Inflammatory macrophage treated with lipopolysaccharide for 1 hour (primary cell): ENCODE results near the gene KNL1.
"Not testable (repeated sequence)": the region's sequence is repeated elsewhere in the genome, so short reads cannot be mapped to it uniquely, and the experiment has no call there.

Source experiments
- DNase-seq, 2 donors: peaks; one replicate each; pipeline ENCODE4 v3.0.0-alpha.2; 2020 to 2022

The KNL1 gene, protein sequence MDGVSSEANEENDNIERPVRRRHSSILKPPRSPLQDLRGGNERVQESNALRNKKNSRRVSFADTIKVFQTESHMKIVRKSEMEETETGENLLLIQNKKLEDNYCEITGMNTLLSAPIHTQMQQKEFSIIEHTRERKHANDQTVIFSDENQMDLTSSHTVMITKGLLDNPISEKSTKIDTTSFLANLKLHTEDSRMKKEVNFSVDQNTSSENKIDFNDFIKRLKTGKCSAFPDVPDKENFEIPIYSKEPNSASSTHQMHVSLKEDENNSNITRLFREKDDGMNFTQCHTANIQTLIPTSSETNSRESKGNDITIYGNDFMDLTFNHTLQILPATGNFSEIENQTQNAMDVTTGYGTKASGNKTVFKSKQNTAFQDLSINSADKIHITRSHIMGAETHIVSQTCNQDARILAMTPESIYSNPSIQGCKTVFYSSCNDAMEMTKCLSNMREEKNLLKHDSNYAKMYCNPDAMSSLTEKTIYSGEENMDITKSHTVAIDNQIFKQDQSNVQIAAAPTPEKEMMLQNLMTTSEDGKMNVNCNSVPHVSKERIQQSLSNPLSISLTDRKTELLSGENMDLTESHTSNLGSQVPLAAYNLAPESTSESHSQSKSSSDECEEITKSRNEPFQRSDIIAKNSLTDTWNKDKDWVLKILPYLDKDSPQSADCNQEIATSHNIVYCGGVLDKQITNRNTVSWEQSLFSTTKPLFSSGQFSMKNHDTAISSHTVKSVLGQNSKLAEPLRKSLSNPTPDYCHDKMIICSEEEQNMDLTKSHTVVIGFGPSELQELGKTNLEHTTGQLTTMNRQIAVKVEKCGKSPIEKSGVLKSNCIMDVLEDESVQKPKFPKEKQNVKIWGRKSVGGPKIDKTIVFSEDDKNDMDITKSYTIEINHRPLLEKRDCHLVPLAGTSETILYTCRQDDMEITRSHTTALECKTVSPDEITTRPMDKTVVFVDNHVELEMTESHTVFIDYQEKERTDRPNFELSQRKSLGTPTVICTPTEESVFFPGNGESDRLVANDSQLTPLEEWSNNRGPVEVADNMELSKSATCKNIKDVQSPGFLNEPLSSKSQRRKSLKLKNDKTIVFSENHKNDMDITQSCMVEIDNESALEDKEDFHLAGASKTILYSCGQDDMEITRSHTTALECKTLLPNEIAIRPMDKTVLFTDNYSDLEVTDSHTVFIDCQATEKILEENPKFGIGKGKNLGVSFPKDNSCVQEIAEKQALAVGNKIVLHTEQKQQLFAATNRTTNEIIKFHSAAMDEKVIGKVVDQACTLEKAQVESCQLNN (N-terminal part only)

DNA sequence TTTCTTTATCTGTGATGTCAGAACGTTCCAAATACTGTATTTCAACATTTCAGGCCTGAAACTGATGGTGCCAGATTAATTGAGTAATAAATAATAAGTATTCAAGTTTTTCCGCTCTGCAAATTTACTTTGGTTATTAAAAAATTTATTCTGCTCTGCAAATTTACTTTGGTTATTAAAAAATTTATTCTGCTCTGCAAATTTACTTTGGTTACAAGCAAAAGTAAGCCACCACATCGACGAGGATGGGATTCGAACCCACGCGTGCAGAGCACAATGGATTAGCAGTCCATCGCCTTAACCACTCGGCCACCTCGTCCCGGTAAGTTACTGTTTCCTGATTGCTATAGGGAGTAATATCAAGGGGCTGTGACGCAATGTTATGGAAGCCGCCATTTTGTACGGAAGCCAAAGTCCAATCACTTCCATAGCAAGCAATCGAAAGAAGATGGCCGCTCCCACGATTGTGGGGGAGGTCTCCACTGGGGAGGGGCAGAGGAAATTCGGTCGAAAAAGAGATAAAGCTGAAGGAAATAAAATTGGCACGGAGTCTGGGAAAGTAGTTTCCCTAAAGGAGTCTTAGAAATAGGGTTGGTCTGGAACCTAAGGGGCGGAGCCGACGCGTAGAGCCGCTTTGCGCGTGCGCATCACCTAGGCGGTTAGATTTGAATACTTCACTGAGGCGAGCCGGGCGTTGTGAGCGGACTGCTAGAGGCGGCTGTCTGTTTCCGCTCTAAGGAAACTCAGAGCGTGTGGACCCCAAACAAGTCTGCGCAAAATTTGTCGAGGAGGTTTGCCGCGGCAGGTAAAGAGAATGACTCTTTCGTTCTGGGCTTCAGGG, at the start of gene KNL1:
Gene KNL1 (plus strand): TSS at position 662 of the 841 bp plus-strand sequence. CDS start 8,683 bp downstream, outside the sequence.
- peak; percentile 90 to 99 for DNase-seq

DNA sequence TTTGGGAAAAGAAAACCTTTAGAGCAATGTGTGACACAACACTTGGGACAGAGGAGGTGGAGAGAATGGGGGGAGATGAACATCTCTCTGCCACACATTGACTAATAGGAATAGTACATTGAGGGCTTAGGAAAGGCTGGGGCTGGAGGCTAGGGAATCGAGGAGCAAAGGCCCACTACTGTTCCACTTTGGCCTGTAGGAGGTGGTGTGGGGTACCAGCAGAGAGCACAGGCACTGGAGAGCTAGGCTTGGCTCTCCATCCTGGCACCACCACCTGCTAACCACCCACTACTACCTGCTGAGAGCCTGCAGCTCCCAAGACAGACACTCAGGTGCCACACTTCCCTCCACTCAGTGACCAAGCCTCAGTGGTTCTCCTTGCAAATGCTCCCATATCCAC, 48.6 kb upstream of the KNL1 start:
- DNase-seq: no peak

DNA sequence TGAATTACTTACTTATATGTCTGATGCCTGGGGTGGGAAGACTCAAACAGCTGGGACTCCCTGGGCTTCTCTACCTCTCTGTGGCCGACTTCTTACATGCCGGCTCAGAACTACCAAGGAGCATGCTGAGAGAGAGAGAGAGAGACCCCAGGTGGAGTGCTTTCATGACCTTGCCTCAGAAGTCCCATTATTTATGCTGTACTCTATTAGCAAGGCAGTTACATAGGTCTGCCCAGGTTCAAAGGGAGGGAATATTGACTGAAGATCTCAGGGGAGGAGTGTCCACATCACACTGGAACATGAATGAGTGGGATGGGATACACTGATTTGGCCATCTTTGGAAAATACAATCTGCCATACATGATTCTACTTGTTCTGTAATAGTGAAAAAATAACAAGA, 45.4 kb upstream of the KNL1 start:
- DNase-seq: no peak

DNA sequence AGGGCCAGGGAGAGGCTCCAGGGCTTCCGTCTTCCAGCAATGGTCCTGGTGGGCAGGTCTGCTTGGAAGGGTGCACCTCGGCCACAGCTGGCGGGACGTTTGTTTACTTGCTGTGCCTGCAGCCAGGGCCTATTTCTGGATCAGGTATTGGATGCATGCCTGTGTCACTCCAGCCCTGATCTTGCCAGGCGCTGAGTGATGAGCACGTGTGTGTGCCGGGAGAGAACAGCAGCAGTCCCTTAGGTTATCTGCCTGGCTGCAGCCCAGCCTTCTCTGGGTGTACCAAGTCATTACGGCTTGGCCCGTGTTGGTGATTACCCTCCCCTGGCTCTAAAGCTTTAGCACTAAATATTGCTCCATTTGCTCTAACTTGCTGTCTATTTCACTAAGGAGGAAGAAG, 44.2 kb upstream of the KNL1 start:
- DNase-seq: no peak

DNA sequence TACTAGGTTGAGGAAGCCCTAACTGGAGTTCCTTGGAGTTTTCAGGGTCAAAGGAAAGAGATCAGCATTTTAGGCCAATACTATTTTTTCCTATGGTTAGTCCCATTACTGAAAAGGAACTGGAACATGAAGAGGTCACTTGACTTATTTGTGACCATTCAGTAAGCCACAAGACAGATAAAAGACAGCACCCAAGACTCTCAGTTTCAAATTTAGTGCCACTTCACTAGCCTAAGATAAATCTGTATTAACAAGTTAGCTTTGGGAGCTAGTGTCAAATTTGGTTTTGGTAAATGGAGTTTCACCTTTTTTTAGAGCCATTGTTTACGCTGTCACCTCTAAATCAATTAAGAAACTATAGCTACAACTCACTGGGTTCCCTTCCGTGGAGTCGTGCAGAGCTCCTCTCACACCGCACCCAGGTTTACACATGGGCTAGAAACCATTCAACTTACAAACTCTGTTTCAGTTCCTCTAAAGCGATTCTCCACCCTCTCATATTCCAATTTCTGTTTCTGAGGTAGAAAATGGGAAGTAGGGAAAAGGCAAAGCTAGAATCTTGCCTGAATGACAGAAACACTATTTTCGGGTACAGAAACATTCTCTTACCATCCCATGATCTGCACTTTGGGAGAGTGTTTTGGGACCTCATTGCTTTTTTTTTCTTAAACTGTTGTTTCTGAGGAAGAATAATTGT, 43.6 kb upstream of the KNL1 start:
- peak; percentile 72 to 82 for DNase-seq

DNA sequence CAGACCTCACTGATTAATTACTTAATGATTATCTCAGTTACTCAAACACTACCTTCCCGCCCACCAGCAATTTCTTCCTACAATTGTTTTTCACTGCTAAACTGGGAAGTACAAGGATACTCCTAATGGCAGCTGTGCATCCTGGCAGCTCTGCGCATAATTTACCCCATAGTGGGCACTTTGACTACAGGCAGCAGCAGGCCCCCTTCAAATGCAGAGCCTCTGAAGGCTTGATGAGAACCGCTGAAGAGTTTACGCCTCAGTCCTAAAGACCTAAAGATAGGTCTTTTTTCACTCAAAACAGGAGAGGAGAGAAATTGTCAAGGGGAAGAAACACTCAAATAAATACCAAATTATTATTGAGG, 39.9 kb upstream of the KNL1 start:
- DNase-seq: no peak

DNA sequence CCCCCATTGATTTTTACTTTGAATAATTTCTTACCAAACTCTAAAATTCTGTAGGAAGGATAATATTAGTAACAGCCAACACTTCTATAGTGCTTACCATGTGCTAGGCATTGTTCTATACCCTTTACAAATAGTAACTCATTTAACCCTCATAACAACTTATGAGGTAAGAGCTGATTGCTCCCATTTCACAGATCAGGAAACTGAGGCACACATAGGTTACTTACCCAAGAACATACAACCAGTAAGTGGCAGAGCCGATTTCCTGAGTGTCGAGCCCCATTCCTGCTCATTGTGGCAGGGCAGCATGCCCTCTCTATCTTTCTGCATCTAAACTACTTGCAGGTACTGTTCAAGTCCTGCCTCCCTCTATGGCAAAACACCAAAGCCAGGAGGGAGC, 38.2 kb upstream of the KNL1 start:
- DNase-seq: no peak

DNA sequence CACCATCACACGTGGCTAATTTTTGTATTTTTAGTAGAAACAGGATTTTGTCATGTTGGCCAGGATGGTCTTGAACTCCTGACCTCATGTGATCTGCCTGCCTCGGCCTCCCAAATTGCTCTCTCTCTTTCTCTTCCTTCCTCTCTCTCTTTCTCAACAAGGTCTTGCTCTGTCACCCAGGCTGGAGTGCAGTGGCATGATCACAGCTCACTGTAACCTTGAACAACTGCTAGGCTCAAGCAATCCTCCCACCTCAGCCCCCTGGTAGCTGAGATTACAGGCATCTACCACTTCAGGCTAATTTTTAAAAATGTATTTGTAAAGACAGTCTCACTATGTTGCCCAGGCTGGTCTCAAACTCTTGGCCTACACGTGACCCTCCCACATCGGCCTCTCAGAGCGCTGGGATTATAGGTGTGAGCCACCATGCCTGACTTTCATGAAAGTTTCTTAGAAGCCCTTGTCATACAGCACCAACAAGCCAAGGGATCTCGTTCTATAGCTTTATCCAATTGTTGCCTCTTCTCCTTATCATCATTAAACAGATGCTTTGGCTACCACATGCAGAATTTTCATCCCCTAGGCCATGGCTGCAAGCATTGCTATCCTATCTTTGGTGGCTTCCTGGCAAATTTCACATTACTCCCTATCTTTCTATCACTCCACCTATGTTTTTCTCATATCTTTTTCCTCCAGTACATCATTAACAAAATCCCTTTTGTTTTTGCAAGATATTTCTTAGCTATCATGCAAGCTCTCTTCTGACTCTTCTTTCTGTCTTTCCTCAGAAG, 34.9 kb upstream of the KNL1 start:
- DNase-seq: no peak

DNA sequence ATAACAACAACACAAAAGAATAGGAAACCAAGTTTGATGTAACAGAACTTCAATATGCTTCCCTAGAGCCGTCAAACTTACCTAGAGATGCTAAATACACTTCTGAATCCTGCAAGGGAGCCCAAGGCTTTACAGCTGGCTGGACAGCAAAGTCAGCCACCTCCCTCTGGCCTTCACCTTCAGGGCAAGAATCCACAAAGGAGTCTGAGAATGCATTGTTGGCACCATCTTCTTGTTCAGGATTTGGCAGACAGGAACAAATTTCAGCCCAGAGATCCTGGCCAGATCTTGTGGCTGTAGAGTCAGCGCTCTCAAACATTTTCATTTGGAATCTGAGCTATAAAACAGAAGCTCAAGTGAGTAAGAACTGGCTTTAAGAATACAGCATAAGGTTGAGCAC, 31.4 kb upstream of the KNL1 start:
- DNase-seq: no peak

DNA sequence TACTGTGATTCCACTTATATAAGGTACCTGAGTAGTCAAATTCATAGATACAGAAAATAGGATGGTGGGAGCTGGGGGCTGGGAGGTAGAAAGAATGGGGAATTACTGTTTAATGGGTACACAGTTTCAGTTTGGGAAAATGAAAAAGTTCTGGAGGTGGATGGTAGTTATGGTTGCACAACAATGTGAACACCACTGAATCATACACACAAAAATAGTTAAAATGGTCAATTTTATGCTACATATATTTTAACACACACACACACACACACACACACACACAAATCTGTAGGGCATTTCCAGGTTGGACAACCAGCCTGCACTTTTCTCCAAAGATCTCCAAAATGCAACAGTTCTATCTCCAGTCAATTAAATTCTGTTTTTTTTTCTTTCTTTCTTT, 30.6 kb upstream of the KNL1 start:
- peak; percentile 49 to 60 for DNase-seq

DNA sequence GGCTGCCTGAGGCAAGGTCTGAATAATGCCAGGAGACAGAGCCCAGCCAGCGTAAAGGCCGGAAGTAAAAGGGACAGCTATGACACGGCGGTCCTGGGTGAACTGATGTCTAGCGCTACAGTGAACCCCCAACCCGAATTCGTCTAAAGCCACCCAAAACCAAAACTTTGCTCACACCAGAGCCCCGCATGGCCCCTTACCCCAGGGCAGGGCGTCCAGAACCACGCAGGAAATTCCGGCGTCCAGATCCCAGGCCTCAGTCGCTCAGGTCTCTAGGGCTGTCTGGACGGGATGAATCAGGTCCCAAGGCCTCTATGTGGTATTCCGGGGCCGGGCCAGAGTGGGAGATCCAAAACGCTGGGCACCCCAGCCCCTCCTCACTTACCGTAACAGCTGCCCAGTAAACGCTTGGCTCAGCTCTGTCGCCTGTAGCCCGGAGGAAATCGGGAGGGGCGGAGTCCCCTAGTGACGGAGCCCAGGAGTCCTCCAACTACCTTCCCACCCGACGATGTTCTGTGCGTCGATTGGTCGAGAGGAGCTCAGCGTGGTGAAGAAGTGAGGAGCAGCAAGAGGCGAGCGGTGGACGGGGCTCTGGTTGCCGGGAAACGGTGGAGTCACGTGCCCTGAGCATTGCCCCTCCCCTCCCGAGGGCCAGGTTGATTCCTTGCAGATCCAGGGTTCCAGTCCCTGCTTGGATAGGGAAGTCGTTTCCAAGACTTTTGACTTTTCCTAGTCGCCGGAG, 29.3 kb upstream of the KNL1 start, which contains the start of gene CCDC32:
Gene CCDC32 (minus strand): TSS at position 452 of the 742 bp plus-strand sequence. CDS start 2,027 bp downstream, outside the sequence.
- DNase-seq: peak; percentile 97 to 99

DNA sequence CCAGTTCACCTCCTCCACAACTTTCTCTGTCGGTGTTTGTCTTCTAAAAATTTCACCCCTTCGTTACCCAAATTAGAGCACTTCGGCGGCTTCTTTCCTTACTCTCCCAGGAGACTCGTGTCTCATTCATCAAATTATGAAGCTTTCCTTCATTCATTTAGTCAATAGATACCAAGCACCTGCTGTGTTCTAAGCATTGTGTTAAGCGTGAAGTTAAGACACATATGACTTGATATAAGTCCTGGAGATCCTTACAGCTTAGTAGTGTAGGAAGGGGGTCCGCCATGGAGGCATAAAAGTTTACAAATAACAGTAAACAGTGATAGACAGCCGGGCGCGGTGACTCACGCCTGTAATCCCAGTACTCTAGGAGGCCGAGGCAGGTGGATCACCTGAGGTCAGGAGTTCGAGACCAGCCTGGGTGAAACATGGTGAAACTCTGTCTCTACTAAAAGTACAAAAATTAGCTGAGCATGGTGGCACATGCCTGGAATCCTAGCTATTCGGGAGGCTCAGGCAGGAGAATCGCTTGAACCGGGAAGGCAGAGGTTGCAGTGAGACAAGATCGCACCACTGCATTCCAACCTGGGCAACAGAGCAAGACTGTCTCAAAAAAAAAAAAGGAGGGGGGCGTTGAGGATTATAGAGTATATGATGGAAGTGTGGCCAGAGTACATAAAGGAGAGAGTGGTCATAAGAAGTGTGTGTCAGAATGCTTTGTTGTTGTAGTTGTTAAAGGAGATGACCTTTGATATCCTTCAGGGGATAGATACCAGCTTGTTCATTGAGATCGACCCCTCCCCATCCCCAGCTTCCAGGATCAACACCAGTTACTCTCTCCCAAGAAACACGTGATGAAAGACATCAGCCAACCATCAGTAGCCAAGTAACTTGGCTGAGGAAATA, 28.5 kb upstream of the KNL1 start:
- no peak for DNase-seq

DNA sequence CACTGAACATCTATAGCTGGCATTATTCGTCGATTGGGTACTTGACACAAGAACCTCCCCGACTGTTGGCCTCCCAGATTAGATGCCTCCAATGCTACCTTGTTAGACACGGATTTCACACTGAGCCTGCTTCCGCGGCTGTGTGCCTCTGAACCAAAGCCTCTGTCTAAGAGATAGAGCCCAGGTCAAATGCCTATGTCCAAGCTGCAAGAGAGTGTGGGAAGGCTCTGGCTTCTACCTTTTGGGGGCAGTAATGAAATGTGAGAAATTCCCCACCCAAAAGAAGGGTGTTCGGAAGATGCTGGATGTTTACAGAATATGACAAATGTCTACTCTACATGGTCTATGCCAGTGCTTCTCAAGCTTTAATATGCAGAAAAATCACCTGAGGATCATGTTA, 26.9 kb upstream of the KNL1 start:
- DNase-seq: peak in 1 of 2 donors; percentile 34

DNA sequence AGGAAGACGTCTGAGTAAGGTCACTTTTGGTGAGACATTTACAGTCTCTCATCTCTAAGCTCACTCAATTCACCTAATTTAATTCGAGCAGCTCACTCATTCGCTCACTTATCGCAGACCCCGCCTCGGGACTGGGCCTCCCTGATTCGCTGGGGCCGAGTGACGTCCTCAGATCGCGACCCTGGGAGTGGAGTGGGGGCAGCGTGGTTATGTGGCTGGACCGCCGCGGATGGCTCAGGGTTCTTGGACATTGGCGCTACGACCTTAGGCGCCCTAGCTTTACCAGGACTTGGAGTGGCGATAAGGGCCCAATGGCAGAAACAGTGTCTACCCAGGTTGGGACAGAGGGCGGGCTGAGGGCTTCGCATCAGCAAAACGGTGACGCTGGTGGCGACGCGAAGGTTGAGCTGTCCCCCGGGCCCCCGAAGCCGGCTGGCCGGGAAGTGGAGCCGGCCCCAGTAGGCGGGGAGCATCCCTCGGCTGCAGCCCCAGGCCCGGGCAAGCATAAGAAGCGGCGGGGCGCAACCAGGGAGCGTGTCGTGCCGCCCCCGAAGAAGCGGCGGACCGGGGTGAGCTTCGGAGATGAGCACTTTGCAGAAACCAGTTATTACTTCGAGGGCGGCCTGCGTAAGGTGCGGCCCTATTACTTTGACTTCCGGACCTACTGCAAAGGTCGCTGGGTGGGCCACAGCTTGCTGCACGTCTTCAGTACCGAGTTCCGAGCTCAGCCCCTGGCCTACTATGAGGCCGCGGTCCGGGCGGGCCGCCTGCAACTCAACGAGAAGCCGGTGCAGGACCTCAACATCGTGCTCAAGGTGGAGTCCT, 24.7 kb upstream of the KNL1 start, which contains the start of gene RPUSD2:
Gene RPUSD2 (plus strand): TSS at position 171 of the 825 bp plus-strand sequence. CDS start 39 bp downstream, at position 210.
- peak; percentile 86 to 95 for DNase-seq

DNA sequence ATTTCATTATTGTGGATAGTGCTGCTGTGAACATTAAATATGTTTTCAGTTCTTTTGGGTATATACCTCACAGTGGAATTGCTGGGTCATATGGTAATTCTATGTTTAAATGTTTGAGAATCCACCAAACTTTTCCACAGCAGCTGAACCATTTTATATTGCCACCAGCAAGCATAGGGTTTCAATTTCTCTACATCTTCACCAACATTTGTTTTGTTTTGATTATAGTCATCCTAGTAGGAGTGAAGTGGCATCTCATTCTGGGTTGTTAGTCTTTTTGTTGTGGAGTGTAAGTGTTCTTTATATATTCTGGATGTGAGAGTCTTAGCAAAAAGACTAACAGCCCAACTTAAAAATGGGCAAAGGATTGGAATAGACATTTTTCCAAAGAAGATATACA, 18.9 kb upstream of the KNL1 start:
- DNase-seq: no peak

DNA sequence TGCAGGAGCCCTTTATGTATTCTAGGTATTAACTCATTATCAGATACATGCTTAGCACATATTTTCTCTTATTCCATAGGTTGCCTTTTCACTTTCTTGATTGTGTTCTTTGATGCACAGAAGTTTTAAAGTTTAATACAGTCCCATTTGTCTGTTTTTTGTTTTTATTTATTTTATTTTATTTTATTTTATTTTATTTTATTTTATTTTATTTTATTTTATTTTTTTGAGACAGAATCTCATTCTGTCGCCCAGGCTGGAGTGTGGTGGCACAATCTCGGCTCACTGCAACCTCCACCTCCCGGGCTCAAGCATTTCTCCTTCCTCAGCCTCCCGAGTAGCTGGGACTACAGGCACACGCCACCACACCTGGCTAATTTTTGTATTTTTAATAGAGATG, 17.1 kb upstream of the KNL1 start:
- DNase-seq: not testable (repeated sequence)

DNA sequence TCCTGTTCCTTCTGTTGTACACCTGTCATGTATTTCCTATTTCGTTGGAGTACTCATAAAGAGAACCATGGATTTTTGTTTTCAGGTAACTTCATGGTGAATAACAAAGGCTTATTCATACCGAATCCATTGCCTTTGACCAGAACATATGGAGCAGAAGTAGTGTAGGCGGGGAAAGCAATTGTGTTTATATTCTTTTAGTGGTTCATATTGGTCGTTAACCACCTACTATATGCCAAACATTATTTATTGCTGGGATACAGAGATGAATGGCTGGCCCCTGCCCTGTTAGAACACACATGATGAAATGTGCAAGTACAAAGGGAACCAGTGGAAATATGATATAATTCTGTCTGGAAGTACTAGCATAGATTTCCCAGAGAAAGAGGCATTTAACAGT, 15.2 kb upstream of the KNL1 start:
- DNase-seq: no peak

DNA sequence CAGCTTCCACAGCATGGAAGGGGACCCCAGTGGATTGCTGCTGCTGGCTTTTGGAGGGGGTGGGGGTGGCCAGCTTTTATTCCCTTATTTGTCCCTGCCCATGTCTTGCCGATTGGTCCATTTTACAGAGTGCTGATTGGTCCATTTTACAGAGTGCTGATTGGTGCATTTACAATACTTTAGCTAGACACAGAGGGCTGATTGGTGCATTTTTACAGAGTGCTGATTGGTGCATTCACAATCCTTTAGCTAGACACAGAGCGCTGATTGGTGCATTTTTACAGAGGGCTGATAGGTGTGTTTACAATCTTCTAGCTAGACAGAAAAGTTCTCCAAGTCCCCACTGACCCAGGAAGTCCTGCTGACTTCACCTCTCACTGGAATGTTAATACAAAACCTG, 12.3 kb upstream of the KNL1 start:
- DNase-seq: not testable (repeated sequence)
